HCT116 (cell line): ENCODE results near the gene EGF.

ENCODE experiments used
- EZH2 ChIP-seq: fragments of 200-600 bp; sonication (generic); IDR thresholded peaks from 2 replicates; pipeline ENCODE4 v1.6.1; 2017; ENCODE audit warnings: antibody characterized with exemption, mixed run types
- POLR2A ChIP-seq: IDR thresholded peaks from 2 replicates; pipeline ENCODE4 v1.7.0; 2011; ENCODE audit warnings: borderline replicate concordance; ENCODE audit not compliant: insufficient read depth, insufficient read length; ENCODE audit errors: extremely low read depth
- POLR2AphosphoS5 ChIP-seq: IDR thresholded peaks from 2 replicates; pipeline ENCODE4 v1.6.1; 2011; ENCODE audit warnings: mild to moderate bottlenecking, low read depth, low read length, moderate library complexity
- SRF ChIP-seq: IDR thresholded peaks from 2 replicates; pipeline ENCODE4 v1.6.1; 2012; ENCODE audit warnings: low read depth
- TF ChIP-seq, protein P1 (sequence below): IDR thresholded peaks from 2 replicates; pipeline ENCODE4 v1.6.1; 2012
- TF ChIP-seq, protein P2 (sequence below), 3 experiments: fragments of 200-600 bp in 1 of 3; sonication (generic) in 1 of 3; IDR thresholded peaks in 2 of 3; conservative IDR thresholded peaks in 1 of 3; 2 replicates each; pipeline ENCODE4 v1.5.1; 2012 to 2017; ENCODE audit warnings: low read depth in 2 of 3, low read length in 2 of 3, antibody characterized with exemption in 1 of 3, borderline replicate concordance in 1 of 3, control low read depth in 1 of 3, mild to moderate bottlenecking in 1 of 3, mixed read lengths in 1 of 3, mixed run types in 1 of 3, moderate library complexity in 1 of 3; ENCODE audit not compliant: insufficient read depth in 1 of 3

DNA sequence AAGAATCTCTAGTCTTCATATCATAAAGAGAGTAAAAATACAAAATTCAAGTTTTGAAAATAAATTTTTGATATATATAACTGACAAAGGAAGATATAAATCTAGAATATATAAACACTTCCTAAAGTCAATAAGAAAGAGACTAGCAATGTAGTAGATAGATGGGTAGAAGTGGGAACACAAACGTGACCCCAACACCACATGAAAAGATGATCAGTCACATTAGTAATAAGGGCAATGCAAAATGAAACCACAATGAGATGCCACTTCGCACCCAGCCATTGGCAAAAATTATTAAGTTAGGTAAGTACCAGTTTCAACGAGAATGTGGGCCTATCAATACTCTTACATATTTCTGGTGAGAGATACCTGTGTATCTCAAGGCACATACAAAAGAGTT lies 106.5 kb downstream of the EGF start:
- TF ChIP-seq, protein P1, sequence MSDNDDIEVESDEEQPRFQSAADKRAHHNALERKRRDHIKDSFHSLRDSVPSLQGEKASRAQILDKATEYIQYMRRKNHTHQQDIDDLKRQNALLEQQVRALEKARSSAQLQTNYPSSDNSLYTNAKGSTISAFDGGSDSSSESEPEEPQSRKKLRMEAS: no peak
- no peak for TF ChIP-seq POLR2AphosphoS5
- TF ChIP-seq, protein P2, sequence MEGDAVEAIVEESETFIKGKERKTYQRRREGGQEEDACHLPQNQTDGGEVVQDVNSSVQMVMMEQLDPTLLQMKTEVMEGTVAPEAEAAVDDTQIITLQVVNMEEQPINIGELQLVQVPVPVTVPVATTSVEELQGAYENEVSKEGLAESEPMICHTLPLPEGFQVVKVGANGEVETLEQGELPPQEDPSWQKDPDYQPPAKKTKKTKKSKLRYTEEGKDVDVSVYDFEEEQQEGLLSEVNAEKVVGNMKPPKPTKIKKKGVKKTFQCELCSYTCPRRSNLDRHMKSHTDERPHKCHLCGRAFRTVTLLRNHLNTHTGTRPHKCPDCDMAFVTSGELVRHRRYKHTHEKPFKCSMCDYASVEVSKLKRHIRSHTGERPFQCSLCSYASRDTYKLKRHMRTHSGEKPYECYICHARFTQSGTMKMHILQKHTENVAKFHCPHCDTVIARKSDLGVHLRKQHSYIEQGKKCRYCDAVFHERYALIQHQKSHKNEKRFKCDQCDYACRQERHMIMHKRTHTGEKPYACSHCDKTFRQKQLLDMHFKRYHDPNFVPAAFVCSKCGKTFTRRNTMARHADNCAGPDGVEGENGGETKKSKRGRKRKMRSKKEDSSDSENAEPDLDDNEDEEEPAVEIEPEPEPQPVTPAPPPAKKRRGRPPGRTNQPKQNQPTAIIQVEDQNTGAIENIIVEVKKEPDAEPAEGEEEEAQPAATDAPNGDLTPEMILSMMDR (IDR thresholded peaks at IDR 0.05 in 2 of 3, conservative IDR thresholded peaks at IDR 0.05 in 1 of 3; ENCODE audit: borderline replicate concordance in 1 of 3, insufficient read depth in 1 of 3, low read depth in 2 of 3, low read length in 2 of 3): no peak
- TF ChIP-seq EZH2: no peak
- TF ChIP-seq SRF: no peak
- TF ChIP-seq POLR2A: no peak
